Gastroesophageal sphincter (tissue), 4 donors: Measurements from ENCODE around the gene STRIP2. TPM values are rescaled to one million over a fixed set of nuclear protein-coding genes. Genes with fewer than 3 reads are reported as not detected.

Source experiments
- ATAC-seq: fragments of 150-250 bp; one replicate; pipeline ENCODE4 v1.9.1; 2016; ENCODE audit warnings: mild to moderate bottlenecking, moderate library complexity
- H3K27ac ChIP-seq, 4 donors: fragments of 200-600 bp; sonication (generic) in 3 of 4; 1 replicate in 3 of 4; 2 replicates in 1 of 4; pipeline ENCODE4 v1.5.1; 2016 to 2019
- H3K27me3 ChIP-seq: fragments of 200-600 bp; sonication (generic); one replicate; pipeline ENCODE4 v1.5.1; 2019
- H3K36me3 ChIP-seq, 2 donors: fragments of 200-600 bp; sonication (generic); one replicate each; pipeline ENCODE4 v1.5.1; 2019; ENCODE audit warnings: control low read depth in 1 of 2
- H3K4me1 ChIP-seq, 3 donors: fragments of 200-600 bp; sonication (generic); 1 replicate in 2 of 3; 2 replicates in 1 of 3; pipeline ENCODE4 v1.5.1; 2016 to 2019; ENCODE audit warnings: control low read depth in 2 of 3
- H3K4me3 ChIP-seq, 2 donors: fragments of 200-600 bp; sonication (generic); one replicate each; pipeline ENCODE4 v1.5.1; 2019; ENCODE audit warnings: mild to moderate bottlenecking in 1 of 2, moderate library complexity in 1 of 2
- H3K9me3 ChIP-seq, 3 donors: fragments of 200-600 bp; sonication (generic); one replicate each; pipeline ENCODE4 v1.5.1; 2017 to 2019; ENCODE audit warnings: control low read depth in 2 of 3
- EP300 ChIP-seq: sonication (generic); formaldehyde crosslinking; IDR thresholded peaks from one replicate; pipeline ENCODE4 v1.6.1; 2017; ENCODE audit warnings: antibody characterized with exemption, mild to moderate bottlenecking
- POLR2A ChIP-seq, 2 donors: fragments of 450-650 bp; IDR thresholded peaks; one replicate each; pipeline ENCODE4 v1.6.1; 2017; ENCODE audit warnings: antibody characterized with exemption in 2 of 2, mild to moderate bottlenecking in 2 of 2, moderate library complexity in 1 of 2
- POLR2AphosphoS5 ChIP-seq: sonication (generic); formaldehyde crosslinking; IDR thresholded peaks from one replicate; pipeline ENCODE4 v1.6.1; 2017; ENCODE audit warnings: antibody characterized with exemption
- WGBS, 2 donors: methylation state at CpG; one replicate each; pipeline ENCODE4 v1.1.5; 2018; ENCODE audit warnings: low coverage in 1 of 2; 5-methylcytosine and 5-hydroxymethylcytosine counted together
- small RNA-seq, 4 donors: library from RNA; depleted of rRNA; stranded (forward); fragments of <200 nt; gene quantifications; one replicate each; pipeline ENCODE3, GENCODE V24; 2016
- total RNA-seq, 4 donors: library from RNA; depleted of rRNA; stranded (reverse); fragments of >200 nt; gene quantifications; one replicate each; pipeline ENCODE4 v1.1.0, GENCODE V29; 2016
- TF ChIP-seq, protein P1 (sequence below), 4 experiments: fragments of 200-600 bp in 2 of 4; fragments of 450-650 bp in 2 of 4; sonication (generic) in 1 of 4; IDR thresholded peaks; one replicate each; pipeline ENCODE4 v1.5.1; 2017 to 2019; ENCODE audit warnings: antibody characterized with exemption in 4 of 4, mild to moderate bottlenecking in 2 of 4, moderate library complexity in 2 of 4

STRIP2 gene
- total RNA-seq, 4 donors from 2014 or later = 1.2 to 2.6 (median 1.9) TPM

DNA sequence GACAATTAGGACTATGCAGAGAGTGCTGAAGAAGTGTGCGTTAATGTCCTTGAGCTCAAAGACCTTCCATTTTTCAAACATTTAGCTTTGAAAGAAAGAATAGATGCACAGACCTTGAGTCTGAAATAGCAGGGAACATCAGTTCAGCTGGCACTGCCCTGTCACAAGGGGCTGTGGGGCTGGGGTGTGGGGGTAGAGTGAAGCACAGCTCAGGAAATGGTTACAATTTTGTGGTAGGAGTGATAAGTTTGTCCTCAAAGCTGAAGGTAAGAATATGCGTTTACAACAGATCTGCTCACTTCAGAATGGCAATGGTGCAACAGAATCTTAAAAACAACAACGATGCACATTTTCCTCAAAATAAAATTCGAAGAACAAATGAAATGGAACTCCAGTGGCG is 101.7 kb downstream of the STRIP2 start:
- TF ChIP-seq POLR2AphosphoS5 (no peak), EP300 (no peak), POLR2A (IDR thresholded peaks at IDR 0.05) (no peak)
- TF ChIP-seq, protein P1, sequence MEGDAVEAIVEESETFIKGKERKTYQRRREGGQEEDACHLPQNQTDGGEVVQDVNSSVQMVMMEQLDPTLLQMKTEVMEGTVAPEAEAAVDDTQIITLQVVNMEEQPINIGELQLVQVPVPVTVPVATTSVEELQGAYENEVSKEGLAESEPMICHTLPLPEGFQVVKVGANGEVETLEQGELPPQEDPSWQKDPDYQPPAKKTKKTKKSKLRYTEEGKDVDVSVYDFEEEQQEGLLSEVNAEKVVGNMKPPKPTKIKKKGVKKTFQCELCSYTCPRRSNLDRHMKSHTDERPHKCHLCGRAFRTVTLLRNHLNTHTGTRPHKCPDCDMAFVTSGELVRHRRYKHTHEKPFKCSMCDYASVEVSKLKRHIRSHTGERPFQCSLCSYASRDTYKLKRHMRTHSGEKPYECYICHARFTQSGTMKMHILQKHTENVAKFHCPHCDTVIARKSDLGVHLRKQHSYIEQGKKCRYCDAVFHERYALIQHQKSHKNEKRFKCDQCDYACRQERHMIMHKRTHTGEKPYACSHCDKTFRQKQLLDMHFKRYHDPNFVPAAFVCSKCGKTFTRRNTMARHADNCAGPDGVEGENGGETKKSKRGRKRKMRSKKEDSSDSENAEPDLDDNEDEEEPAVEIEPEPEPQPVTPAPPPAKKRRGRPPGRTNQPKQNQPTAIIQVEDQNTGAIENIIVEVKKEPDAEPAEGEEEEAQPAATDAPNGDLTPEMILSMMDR (IDR thresholded peaks at IDR 0.05) = no peak
- Histone ChIP-seq H3K4me3 (no peak overlapping the region), H3K27me3 (no peaks in the 10 kb centered on the region), H3K36me3 (no peaks in the 10 kb centered on the region), H3K9me3 (no peaks in the 10 kb centered on the region), H3K4me1 (no peaks in the 10 kb centered on the region), H3K27ac (no peak overlapping the region)
- WGBS, 2 donors = 68 to 78% methylated on average over 4 to 5 of the region's 5 CpGs
- no peak for ATAC-seq

DNA sequence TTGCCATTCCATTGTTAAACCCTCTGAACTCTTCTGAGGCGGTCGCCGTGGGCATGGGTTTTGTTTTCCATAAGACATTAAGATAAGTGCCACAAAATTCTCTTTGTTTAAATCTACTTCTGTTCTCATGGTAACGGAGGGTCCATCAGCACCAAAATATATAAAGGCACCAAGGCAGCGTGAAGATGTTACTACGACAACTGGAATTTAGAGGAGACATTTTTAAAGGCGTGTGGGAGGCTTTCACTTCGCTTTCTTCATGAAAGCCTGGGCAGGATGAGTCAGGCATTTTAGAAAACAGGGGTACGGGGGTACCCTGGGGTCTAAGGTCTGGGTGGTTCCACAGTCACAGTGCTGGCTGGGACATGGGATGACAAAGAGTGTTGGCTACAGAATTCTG is 102.1 kb downstream of the STRIP2 start:
- no peaks in the 10 kb centered on the region for H3K27me3 ChIP-seq
- H3K4me3 ChIP-seq = no peak overlapping the region
- no peaks in the 10 kb centered on the region for H3K36me3 ChIP-seq
- no peak overlapping the region for H3K27ac ChIP-seq
- no peaks in the 10 kb centered on the region for H3K9me3 ChIP-seq
- no peaks in the 10 kb centered on the region for H3K4me1 ChIP-seq
- no peak for ATAC-seq
- TF ChIP-seq POLR2AphosphoS5 = no peak
- no peak for TF ChIP-seq POLR2A (IDR thresholded peaks at IDR 0.05)
- TF ChIP-seq, protein P1 (IDR thresholded peaks at IDR 0.05) = no peak
- no peak for TF ChIP-seq EP300
- 64 to 78% methylated on average over 9 of the region's 9 CpGs for WGBS, 2 donors

Small RNA genes within 50 kb of the gene (small RNA-seq; reads per million reads assigned to genes)
- gene AC009244.1 = 0 reads per million in 4 donors
- gene RNU1-72P = 0 reads per million in 4 donors
- 0 reads per million in 4 donors for gene SNRPGP3

Other genes starting within 250 kb of the STRIP2 start
- gene SMO, start 245.8 kb upstream of the STRIP2 start, total RNA-seq = 10 to 100 TPM in 3 of 4 donors, 1 to 10 TPM in 1; 10.0 to 20.1 (median 13.4) TPM
- 10 to 100 TPM in 3 of 4 donors, 1 to 10 TPM in 1; 8.7 to 17.3 (median 14.2) TPM for gene AHCYL2, start 209.4 kb upstream of the STRIP2 start, total RNA-seq
- gene SMKR1, start 68.1 kb downstream of the STRIP2 start, total RNA-seq = not detected
- gene NRF1, start 177.3 kb downstream of the STRIP2 start, total RNA-seq = 10 to 100 TPM in 3 of 4 donors, 1 to 10 TPM in 1; 7.8 to 20.5 (median 17.0) TPM